ENCODE measurements around the gene ISOC1. TPM values are rescaled to one million over a fixed set of nuclear protein-coding genes. Genes with fewer than 3 reads are reported as not detected.

ISOC1 gene
- total and polyA plus RNA-seq, 10 of the 15 experiments (the other 5 are each of a cell fraction or from before 2014, with no cell fraction given) = 12.6 to 61.8 (median 29.9) TPM

DNA sequence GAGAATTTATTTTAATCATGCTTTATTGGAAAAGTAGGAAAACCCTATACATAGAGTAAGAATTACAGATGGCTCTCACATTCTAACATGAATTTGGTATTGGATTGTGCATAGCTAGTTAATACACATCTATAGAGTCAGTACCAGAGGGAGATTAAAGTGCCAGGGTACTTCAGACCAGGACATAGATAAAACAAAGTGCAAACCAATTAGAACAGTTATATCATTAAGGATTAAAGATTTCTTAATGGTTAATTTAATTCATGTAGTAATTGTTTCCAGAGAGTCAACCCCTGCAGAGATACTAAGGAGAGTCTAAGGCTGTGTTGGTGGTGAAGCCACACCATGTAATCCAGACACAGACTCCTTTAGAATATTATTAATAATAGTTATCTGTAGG is 8.8 kb downstream of the ISOC1 start:
- H3K9me3 ChIP-seq (replicated peaks; ENCODE audit: control insufficient read depth, insufficient read depth, low read length) = no peaks in the 10 kb centered on the region
- H4K20me1 ChIP-seq (ENCODE audit: control insufficient read depth, insufficient read depth) = no peaks in the 10 kb centered on the region
- TF ChIP-seq ZNF274 (IDR thresholded peaks at IDR 0.05; ENCODE audit: insufficient read depth, insufficient read length) = no peak
- TF ChIP-seq, protein P1, sequence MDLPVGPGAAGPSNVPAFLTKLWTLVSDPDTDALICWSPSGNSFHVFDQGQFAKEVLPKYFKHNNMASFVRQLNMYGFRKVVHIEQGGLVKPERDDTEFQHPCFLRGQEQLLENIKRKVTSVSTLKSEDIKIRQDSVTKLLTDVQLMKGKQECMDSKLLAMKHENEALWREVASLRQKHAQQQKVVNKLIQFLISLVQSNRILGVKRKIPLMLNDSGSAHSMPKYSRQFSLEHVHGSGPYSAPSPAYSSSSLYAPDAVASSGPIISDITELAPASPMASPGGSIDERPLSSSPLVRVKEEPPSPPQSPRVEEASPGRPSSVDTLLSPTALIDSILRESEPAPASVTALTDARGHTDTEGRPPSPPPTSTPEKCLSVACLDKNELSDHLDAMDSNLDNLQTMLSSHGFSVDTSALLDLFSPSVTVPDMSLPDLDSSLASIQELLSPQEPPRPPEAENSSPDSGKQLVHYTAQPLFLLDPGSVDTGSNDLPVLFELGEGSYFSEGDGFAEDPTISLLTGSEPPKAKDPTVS (IDR thresholded peaks at IDR 0.05; ENCODE audit: low read depth, low read length) = no peak
- TF ChIP-seq KLF5 (IDR thresholded peaks at IDR 0.05; ENCODE audit: partially characterized antibody) = no peak
- TF ChIP-seq, protein P2, sequence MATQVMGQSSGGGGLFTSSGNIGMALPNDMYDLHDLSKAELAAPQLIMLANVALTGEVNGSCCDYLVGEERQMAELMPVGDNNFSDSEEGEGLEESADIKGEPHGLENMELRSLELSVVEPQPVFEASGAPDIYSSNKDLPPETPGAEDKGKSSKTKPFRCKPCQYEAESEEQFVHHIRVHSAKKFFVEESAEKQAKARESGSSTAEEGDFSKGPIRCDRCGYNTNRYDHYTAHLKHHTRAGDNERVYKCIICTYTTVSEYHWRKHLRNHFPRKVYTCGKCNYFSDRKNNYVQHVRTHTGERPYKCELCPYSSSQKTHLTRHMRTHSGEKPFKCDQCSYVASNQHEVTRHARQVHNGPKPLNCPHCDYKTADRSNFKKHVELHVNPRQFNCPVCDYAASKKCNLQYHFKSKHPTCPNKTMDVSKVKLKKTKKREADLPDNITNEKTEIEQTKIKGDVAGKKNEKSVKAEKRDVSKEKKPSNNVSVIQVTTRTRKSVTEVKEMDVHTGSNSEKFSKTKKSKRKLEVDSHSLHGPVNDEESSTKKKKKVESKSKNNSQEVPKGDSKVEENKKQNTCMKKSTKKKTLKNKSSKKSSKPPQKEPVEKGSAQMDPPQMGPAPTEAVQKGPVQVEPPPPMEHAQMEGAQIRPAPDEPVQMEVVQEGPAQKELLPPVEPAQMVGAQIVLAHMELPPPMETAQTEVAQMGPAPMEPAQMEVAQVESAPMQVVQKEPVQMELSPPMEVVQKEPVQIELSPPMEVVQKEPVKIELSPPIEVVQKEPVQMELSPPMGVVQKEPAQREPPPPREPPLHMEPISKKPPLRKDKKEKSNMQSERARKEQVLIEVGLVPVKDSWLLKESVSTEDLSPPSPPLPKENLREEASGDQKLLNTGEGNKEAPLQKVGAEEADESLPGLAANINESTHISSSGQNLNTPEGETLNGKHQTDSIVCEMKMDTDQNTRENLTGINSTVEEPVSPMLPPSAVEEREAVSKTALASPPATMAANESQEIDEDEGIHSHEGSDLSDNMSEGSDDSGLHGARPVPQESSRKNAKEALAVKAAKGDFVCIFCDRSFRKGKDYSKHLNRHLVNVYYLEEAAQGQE (IDR thresholded peaks at IDR 0.05; ENCODE audit: low read depth, low read length) = no peak
- TF ChIP-seq YBX1 (IDR thresholded peaks at IDR 0.05) = no peak
- no peak for TF ChIP-seq SUPT20H (IDR thresholded peaks at IDR 0.05; ENCODE audit: borderline replicate concordance, control insufficient read depth, low read depth, low read length)
- no peak for TF ChIP-seq FOS (IDR thresholded peaks at IDR 0.05; ENCODE audit: borderline replicate concordance, extremely low read depth, insufficient read length)
- no peak overlapping the region for H3K4me3 ChIP-seq
- ChIA-PET RAD21 (ENCODE audit: unreplicated experiment) (interaction anchor here (2.1 kb wide), 1 partner anchor 23 kb away, joined by 7 read pairs; no protein-coding TSS in a partner anchor), POLR2A (no interaction called here), CTCF (interaction anchor here (0.9 kb wide), 1 partner anchor 21 kb away, joined by 3 read pairs; no protein-coding TSS in a partner anchor), SMC1A (ENCODE audit: uncharacterized antibody, unreplicated experiment) (no interaction called here)
- in situ Hi-C loops (cut with MboI) (loop anchor here (25.0 kb wide), 1 partner anchor 1541 kb away; no protein-coding TSS in a partner anchor), intact Hi-C loops (cut with micrococcal nuclease; ENCODE audit: unreplicated experiment) (no loop called here)
- H3K36me3 ChIP-seq (ENCODE audit: control insufficient read depth in 2 of 2, insufficient read depth in 2 of 2, low read length in 1 of 2) = peaks cover 0 to 1% of the 10 kb centered on the region in 2 experiments
- 0 out of 3 replicates have a peak, but pooled peaks have one; percentile 7 for ATAC-seq
- H3K9ac ChIP-seq (ENCODE audit: control insufficient read depth, insufficient read depth, low read length) = no peak overlapping the region
- no peak overlapping the region for H3K27ac ChIP-seq (ENCODE audit: control insufficient read depth, insufficient read depth)
- FAIRE-seq = no peak
- no peak for DNase-seq (ENCODE audit: low read depth, low spot score)
- no peak overlapping the region for H3K4me2 ChIP-seq (ENCODE audit: control insufficient read depth, insufficient read depth)
- peaks cover 11% of the 10 kb centered on the region for H3K79me2 ChIP-seq (ENCODE audit: control insufficient read depth, insufficient read depth, low read length)
- H3K27me3 ChIP-seq (replicated peaks in 1 of 2; ENCODE audit: control insufficient read depth in 2 of 2, insufficient read depth in 2 of 2, low read length in 1 of 2) = no peaks in the 10 kb centered on the region
- no peak overlapping the region for H2AFZ ChIP-seq (ENCODE audit: control insufficient read depth, low read depth, low read length)
- no TSS peak for BruUV-seq (replicated peaks)
- H3K4me1 ChIP-seq (ENCODE audit: control insufficient read depth, insufficient read depth, low read length) = no peaks in the 10 kb centered on the region
